ENCODE measurements around the gene KRTAP19-1.
"Not testable (repeated sequence)": the region's sequence is repeated elsewhere in the genome, so short reads cannot be mapped to it uniquely, and the experiment has no call there.

The KRTAP19-1 gene

DNA sequence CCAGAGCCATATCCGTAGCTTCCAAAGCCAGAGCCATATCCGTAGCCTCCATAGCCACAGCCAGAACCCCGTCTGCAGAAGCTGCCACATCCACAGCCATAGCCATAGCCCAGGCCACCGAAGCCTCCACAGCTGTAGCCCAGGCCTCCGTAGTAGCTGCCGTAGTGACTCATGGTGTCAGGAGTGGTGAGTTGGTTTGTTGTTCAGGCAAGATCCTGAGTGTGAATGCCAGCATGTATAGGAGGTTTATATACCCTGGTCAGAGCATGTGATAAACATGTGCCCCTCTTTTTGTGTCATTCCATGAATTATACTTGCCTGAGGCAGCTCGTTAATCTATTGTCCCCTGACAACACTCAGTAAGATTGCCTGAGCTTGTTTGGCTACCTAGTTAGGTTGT is at the start of gene KRTAP19-1:
TSS of gene KRTAP19-1 (minus strand) at position 223 of the 400 bp plus-strand sequence. CDS start at position 173, 50 bp downstream.
- no peak for DNase-seq

- DNase-seq = no peak
These were observed 38.7 kb upstream of the KRTAP19-1 start for GRCh38 chr21:30518876-30519275.

GRCh38 chr21:30515681-30516080 is 35.5 kb upstream of the KRTAP19-1 start:
- no peak for DNase-seq

- DNase-seq = not testable (repeated sequence)
These were observed 25.5 kb upstream of the KRTAP19-1 start for GRCh38 chr21:30505621-30506205.

DNA sequence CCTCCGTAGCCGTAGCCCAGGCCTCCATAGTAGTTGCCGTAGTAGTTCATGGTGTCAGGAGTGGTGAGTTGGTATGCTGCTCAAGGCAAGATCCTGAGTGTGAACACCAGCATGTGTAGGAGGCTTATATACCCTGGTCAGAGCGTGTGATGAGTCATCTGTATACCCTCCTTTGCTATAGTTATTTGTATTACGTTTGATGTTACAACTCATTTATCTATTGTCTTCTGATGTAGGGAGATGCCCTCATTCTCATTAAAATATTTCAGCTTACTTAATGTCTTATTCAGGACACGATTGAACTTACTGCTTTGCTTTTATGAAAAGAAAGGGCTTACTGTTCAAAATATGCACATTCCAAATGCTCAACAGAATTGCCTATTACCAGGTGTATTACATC is 21.9 kb upstream of the KRTAP19-1 start, which contains the start of gene KRTAP19-5:
TSS of gene KRTAP19-5 (minus strand) at position 101 of the 400 bp plus-strand sequence. CDS start at position 50, 51 bp downstream.
- no peak for DNase-seq

DNA sequence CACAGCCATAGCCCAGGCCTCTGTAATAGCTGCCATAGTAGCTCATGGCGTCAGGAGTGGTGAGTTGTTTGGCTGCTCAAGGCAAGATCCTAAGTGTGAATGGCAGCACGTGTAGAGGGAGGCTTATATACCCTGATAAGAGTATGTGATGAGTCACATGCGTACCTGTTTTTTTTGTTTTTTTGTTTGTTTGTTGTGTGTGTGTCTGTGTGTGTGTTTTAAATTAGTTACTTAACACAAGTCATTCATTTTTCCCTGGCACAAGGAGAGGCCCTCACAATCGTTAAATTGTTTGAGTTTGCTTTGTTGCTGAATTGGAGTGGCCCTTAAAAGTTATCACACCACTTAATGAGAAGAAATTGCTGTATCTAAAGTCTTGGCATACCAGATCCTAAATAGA is 16.9 kb upstream of the KRTAP19-1 start, which contains the start of gene KRTAP19-4:
TSS of gene KRTAP19-4 (minus strand) at position 101 of the 400 bp plus-strand sequence. CDS start at position 46, 55 bp downstream.
- no peak for DNase-seq

DNA sequence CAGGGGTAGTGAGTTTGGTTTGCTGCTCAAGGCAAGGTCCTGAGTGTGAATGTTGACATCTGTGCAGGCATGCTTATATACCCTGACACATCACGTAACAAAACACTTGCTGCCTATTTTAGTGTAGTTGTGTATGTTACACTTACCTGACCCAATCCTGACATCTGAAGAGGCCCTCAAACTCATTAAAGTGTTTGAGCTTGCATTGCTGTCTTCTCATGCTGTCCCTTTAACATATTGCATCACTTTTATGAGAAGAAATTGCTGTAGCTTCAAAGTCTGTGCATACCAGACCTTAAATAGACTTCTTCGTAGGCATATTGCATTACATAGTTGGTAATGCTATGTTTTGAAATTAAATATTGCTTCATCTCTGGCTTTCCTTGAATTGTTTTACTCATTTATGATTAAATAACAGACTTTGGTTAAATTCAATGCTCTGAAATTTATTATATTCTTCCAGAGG is 11.8 kb upstream of the KRTAP19-1 start, which contains the start of gene KRTAP19-3:
TSS of gene KRTAP19-3 (minus strand) at position 51 of the 466 bp plus-strand sequence. CDS start 56 bp downstream, outside the sequence.
- DNase-seq = no peak

- DNase-seq = no peak
These were observed 7.2 kb upstream of the KRTAP19-1 start, which contains the start of gene KRTAP19-2 for GRCh38 chr21:30487336-30487735. Gene KRTAP19-2, minus strand, starts transcription at chr21:30487436. Its CDS starts 88 bp downstream, at chr21:30487348.

GRCh38 chr21:30486180-30486579 is 6.0 kb upstream of the KRTAP19-1 start:
- DNase-seq = no peak

- DNase-seq = no peak
These were observed 2.0 kb upstream of the KRTAP19-1 start for GRCh38 chr21:30482130-30482529.

DNA sequence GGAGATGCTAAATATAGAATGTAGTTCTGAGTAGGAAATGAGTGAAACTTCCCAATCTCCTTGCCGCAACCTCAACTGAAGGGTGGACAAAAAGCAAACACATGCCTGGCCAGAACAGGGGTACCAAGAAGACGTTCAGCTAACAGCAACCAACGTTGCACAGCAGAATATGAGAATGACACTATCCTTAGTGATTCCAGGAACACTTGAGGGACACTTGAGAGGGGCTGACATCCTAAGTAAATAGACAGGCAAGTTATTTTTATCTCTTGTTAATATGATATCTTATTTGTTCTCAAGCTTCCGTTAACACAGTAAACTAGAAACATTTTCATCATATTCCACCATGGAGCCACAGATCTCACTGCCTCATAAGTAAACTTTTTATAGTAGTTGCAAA is 908 bp downstream of the KRTAP19-1 start:
- DNase-seq = no peak

- no peak for DNase-seq
These were observed 2.2 kb downstream of the KRTAP19-1 start for GRCh38 chr21:30478004-30478403.

- DNase-seq = no peak
These were observed 11.1 kb downstream of the KRTAP19-1 start for GRCh38 chr21:30468900-30469714.

DNA sequence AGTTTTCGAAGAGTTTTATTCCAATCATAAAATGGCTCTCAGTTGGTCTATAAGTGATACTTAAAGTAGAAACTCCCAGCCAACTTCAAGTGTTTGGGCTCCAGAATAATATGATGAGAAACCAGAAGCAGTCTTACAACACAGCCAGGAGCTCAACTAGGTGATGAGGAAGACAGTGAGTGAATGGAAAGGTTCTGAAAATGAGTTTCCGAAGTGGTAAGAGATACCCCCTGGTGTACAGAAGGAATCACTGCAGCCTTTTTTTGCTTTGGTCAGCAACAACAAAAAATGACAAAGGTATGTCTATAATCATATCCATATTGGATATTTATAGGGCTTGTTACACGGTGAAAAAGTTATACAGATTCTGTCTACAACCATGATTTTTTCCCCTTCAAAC is 16.5 kb downstream of the KRTAP19-1 start:
- DNase-seq = no peak

DNA sequence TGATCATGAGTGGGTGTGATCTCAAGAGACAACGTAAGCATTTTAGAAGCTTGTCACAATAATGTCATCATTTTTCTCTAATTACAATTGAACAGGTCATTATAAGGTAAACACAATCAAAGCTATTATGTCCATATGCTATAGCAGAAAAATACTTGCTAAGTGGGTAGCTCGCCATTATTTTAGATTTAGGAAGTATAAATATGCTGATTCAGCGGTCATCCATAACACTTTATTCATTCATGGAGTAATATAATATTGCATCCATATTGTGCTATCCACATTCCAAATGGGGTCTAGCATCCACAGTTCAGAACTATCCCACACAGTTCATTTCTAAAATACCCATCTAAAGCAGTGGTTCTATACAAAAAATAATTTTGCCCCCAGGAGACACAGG is 31.7 kb downstream of the KRTAP19-1 start:
- DNase-seq = no peak

DNA sequence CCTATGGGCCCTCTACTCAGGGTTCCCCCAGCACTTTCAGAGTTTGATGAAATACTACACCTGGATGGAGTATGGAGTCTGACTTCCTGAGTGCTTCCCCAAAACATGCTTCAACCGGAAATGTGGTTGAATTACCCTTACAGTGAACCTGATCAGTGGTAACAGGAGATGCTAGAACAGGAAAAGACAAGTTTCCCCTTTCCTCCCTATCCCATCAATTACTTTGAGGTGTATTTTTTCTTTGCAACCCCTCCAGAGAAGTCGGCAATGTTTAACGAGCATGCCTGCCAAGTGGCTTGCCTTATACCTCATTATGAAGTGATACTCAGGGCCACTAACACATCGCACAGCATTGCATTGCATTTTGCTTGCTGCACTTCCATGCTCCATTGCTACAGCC is 33.1 kb downstream of the KRTAP19-1 start:
- DNase-seq = no peak

GRCh38 chr21:30444204-30444603 is 36.0 kb downstream of the KRTAP19-1 start:
- DNase-seq = no peak

GRCh38 chr21:30443226-30443625 is 36.9 kb downstream of the KRTAP19-1 start:
- DNase-seq = no peak

- DNase-seq = no peak
These were observed 40.2 kb downstream of the KRTAP19-1 start, which contains the start of gene KRTAP15-1 for GRCh38 chr21:30439975-30440374. Gene KRTAP15-1, plus strand, starts transcription at chr21:30440275. Its CDS starts 53 bp downstream, at chr21:30440328.

GRCh38 chr21:30437010-30437565 is 43.1 kb downstream of the KRTAP19-1 start:
- DNase-seq = no peak

DNA sequence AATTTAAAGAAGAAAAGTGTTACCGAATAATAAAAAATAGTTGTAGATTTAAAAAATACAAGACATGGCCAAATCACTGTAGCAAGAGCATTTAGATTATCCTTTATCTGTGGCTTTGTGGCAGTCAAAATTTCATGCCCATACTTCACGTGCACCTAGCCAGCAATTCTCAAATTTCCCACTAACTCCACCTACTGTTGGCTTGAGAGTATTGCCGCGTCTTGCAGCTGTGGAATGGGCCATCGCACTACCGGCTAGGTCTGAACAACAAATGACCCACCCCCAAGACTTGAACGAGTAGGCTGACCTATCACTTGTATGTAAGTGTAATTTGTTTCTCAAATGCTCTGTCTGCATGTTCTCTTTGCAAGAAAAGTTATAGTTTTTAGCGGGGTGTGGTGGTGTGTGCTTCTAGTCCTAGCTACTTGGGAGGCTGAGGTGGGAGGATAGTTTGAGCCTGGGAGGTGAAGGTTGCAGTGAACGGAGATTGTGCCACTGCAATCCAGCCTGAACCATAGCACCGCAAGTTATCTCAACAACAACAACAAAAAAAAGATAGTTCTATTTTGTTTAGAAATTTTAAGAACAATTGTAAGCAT is 46.0 kb downstream of the KRTAP19-1 start:
- no peak for DNase-seq

GRCh38 chr21:30430170-30430655 is 50.0 kb downstream of the KRTAP19-1 start, which contains the start of gene KRTAP13-4:
Gene KRTAP13-4, plus strand, starts transcription at chr21:30430220. Its CDS starts 56 bp downstream, at chr21:30430276.
- DNase-seq = no peak

All from MV-4-11 (cell line).